Stimulated activated CD4-positive, alpha-beta T cell treated with anti-CD3 and anti-CD28 coated beads, Interleukin-4, amount 100 ng/mL, for 1 hour (primary cell): ENCODE data around the gene GPN1.
"Not testable (repeated sequence)": the region's sequence is repeated elsewhere in the genome, so short reads cannot be mapped to it uniquely, and the experiment has no call there.

ENCODE experiments used
- DNase-seq: peaks from one replicate; pipeline ENCODE4 v3.0.0-alpha.2; 2020

The GPN1 gene

DNA sequence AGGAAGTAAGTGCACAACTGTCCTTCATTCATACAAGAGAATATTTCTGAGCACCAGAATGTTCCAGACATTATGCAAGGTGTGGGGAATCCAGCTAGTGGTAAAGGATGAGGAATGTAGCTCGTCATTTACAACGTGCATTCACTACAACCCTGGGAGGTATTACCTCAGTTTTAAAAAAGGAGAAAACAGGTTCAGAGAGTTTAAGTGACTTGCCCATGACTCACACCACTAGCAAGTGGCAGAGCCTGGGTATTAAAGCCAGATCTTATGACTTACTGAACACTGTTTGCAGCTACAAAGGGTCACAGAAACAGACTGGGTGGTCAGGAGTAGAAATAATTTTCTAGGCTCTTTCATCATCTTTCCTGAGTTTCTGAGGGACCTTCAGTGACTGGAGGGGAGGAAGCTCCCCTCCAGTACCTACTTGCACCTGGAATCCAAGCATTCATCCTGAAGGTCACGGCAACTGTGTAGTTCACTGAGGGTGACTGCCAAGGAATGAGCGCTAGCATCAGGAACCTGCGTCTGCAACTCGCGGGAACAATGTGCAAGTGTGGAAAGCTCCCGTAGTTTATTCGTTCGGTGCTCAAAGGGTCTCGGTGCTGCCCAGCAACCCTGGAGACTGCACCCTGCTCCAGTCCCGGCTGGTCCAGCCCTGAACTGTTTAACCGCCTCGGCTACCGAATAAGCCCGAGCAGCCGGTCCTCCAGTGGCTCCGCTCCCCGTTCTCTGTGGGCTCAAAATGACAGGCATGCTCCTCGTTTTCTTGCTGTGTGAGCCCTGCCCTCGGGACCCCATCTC, 685 bp upstream of the GPN1 start:
- DNase-seq = no peak

DNA sequence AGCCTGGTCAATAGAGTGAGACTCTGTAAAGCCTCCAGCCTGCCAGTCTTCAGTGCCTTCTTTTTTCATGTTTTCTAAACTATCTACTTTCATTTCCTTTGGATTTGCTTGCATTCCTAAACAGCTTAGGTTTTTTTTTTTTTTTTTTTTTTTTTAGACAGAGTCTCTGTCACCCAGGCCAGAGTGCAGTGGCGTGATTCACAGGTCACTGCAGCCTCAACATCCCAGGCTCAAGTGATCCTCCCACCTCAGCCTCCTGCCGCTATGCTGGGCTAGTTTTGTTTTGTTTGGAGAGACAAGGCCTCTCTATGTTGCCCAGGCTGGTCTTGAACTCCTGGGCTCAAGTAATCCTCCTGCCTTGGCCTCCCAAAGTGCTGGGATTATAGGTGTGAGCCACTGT, 1.4 kb downstream of the GPN1 start:
- DNase-seq = not testable (repeated sequence)

DNA sequence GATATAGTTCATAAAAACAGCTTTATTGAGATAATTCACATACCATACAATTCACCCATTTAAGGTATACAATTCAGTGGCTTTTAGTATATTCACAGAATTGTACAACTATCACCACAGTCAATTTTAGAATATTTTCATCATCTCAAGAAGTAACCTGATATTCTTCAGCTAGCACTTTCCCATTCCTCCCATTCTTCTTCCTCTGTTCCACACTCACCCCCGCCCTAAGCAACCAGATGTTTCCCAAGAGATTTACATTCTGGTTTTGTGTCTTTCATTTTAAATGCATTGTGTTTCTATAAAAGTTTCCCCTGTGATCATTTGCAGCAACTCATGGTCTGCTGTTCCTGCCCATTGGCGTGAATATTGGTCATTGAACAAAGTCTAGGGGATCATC, 5.4 kb downstream of the GPN1 start:
- DNase-seq = no peak

DNA sequence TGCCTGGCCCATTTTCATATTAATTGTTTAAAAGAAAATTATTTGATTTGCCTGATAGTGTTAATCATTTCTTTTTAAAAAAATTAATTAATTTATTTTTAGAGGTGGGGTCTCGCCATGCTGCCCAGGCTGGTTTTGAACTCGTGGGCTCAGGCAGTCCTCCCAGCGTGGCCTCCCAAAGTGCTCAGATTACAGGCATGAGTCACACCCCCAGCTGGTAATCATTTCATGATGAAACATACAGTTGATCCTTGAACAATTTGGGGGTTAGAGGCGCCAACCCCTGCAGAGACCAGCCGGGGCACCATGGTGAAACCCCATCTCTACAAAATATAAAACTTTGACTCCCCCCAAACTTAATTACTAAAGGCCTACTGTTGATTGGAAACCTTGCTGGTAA, 7.9 kb downstream of the GPN1 start:
- DNase-seq = no peak

DNA sequence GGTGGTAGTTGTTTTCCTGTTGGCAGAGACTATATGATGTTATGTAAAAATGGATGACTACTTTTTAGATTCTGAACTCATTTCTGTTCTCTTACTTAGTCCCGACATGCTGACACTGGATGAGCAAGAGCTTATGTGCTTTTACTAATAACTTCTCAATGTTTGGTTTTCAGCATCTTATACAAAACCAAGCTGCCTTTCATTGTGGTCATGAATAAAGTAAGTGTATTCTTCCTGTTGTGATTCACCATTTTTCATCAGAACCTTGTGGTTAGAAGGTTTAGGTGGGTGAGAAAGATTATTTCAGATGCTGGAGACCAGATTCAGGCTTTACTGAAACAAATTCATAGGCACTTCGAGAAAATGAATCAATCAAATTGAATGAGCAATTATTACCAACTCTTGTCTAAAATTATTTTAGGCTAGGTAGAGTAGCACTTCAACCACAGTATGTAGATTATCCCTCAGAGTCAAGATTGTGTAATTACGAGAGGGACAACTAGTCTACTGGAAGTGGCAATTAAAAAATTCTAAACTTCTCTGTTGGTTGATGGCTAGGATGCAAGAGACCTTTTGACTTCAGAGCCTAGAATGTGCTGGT, 9.3 kb downstream of the GPN1 start:
- no peak for DNase-seq

DNA sequence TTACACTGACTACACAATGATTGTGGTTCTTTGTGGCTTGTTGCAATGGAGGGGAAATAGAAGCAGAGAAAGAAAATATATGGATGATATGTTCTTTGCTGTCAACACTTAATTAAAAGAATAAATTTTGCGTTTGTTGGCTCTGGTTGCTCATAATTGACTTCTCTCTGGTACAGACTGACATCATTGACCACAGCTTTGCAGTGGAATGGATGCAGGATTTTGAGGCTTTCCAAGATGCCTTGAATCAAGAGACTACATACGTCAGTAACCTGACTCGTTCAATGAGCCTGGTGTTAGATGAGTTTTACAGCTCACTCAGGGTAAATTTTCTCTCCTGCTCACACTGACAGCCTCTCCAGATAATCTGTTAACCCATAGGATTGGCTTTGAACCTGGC, 9.9 kb downstream of the GPN1 start:
- no peak for DNase-seq

DNA sequence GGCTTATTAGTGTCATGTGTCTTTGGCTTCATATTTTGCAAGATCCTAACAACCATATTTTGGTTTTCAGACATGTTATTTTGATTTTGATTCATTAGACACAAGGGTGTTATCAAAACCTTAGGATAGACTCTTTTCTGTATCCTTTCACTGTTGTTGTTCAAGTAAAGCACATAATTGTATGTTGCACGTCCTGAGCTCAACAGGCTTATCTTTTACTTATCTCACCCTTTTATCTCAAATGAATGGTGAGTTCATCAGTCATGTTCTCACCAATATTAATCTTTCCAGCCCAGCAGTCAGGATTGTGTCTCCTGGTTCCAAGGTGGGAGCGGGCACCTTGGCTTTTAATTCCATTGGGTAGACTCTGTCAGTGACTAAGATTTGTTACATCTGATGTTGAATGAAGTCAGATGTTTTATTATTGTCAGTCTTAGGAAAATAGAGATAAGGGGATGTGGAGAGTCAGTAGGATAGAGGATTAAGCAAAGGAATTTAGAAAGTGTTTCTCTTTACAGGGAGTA, 11.9 kb downstream of the GPN1 start:
- DNase-seq = no peak

DNA sequence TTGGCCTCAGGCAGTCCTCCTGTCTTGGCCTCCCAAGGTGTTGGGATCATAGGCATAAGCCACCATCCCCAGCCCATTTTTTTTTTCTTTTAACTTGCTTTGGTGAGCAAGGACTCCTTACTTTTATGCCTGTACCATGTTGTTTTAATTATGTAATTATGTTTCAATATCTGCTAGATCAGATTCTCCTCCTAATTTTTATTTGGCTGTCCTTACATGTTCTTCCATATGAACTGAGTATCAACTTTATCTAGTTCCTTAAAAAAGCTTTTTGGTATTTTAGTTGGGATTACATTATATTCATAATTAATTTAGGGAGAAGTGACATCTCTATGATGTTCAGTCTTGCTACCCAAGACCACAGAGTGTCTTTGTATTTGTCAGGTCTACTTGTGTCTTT, 16.3 kb downstream of the GPN1 start:
- no peak for DNase-seq

DNA sequence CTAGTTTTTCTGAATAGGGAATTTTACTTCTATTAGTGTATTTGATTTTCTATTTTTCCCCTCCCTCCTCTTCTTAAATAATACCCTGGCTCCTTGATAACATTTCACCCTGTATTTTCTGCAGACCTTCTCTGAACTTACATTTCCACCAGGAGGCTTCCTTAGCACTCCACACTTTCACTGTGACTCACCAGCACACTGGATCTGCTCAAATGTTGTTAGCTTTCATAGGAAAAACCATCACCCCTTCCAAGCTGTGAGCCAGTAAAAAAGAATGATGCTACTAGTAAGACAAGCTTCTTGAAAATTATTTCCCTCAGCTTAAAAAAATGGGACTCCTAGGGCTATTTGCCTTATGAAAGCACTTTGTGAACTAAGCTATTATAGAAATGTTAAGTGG, 18.4 kb downstream of the GPN1 start:
- DNase-seq = no peak

DNA sequence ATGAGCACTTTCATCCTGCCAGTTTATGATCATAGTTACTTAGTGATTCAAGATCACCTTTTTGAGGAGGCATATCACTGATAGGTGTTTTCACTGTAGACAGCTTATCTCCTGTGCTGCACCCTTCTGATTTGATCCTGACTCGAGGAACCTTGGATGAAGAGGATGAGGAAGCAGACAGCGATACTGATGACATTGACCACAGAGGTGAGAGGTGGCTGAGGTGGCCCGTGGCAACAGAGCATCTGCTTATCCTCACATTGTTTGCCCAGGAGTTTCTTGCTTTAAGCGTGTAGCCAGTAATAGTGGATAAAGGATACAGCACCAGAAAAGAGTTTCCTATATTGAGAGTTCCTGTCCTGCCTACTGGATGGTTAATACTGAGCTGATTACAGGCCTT, 18.9 kb downstream of the GPN1 start:
- DNase-seq = no peak

DNA sequence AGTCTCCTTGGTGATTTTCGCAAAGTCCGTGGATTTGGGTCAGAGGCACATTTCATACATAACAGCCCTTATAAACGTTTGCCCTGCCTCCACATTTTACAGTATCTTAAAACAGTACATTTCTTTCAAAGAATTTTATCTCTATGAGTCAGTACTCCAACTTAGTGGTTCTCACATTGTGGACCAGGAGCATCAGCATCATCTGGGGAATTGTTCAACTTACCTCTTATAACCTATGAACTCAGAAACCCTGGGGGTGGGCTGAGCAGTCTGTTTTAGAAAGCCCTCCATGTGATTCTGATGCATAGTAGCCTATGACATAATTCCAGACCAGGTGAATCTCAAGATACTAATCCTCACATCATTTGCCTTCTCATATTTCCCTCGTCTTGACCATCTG, 22.2 kb downstream of the GPN1 start:
- DNase-seq = no peak

DNA sequence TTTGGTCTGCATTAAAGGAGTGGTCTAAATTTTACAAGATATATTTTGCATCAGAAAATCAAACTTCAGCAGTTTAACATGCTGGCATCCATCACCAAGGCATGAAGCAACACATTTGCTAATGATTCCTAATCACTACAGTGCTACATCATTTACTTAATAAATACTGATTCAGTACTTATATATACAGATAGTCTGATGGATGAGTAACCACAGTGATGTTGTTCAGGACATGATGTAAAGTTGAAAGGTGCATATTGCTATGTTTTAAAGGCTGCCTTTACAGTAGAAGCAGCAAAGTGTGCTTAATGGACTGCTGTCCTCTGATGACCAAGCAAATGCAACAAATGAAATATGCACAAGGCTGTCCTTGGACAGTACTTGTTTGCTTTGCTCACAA, 23.5 kb downstream of the GPN1 start:
- no peak for DNase-seq

DNA sequence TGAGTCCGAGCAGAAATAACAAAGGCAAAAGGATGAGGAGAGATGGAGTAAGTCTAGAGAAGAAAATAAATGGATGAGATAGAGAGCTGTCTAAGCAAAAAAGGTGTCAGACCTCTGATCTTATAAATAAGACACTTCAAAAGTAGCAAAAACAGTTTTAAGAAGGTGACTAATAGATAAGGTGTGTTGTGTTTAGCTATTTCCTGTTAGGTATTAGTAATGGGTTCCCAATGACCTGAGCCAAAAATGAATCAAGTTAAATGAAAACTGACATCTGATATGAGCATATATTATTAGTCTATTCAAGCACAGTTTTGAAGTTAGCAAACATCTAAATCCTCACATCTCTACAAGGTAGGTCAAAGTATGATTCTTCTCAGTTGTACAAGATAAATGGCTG, 23.9 kb downstream of the GPN1 start:
- no peak for DNase-seq

DNA sequence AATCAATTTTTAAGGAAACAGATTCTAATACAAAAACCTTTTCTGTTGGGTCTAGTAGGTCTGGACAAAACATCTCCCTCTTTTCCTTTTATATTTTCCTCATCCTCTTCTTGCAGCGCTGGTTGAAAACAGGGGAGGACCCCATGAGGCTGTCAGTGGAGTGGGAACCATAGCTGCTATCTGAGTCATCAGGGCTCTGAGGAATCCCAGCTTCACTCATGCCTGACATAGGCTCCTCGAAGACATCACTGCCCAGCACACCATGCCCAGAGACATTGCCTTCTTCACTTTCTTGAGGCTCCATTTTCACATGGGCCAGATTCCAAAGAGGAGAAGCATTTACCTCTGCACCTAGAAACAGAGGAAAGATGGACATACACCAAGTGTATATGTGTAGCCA, 24.5 kb downstream of the GPN1 start:
- DNase-seq = no peak

DNA sequence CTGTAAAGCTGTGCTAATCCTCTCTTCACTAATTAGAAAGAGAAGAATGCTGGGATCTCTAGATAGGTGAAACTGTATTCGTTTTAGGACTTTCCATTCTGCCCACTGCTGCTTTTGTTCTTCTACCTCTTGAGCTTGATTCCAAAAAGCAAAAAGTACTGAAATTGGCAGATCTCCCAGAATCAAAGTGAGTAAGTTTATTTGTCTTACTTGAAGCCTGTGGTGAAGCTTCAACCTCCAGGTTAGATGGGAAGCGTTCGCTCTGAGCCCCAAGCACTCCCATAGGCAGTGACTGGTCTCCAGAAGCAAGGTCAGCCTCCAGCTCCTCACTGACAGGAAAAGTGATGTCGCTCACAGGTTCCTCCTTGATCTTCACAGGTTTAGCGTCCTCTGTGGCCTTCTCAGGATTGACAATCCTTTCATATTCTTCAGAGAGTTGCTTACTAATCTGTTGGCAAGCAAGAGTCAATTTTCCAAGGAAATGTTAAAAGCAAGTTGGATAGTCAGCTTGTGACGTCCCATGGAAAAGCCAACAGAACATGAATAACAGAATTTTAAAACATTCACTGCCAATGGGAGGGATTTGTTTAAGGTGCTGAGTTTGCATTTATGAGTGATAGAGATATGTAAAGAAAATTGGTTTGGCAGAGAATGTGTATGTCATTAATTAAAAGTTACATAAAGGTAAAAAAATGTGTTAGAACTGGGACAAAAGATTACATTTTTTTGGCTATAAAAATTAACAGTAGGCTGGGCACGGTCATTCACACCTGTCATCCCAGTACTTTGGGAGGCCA, 26.5 kb downstream of the GPN1 start:
- DNase-seq = no peak

DNA sequence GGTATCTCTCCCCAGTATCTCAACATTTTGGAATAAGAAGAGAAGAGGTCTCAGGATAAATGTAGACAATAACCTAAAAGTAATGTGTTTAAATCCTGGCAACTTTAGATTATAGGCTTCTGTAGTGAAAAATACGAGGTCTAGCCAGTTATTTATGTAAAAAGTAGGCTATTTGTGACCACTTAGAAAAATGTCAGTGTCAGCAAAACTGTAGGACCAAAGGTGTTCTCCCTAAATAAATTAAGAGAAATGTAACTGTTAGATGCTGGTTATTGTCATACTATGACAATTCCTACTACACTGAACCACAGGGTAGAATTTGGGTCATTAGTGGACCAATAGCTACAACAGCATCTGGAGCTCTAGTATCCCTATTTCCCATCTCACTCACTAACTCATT, 32.5 kb downstream of the GPN1 start:
- DNase-seq = no peak

DNA sequence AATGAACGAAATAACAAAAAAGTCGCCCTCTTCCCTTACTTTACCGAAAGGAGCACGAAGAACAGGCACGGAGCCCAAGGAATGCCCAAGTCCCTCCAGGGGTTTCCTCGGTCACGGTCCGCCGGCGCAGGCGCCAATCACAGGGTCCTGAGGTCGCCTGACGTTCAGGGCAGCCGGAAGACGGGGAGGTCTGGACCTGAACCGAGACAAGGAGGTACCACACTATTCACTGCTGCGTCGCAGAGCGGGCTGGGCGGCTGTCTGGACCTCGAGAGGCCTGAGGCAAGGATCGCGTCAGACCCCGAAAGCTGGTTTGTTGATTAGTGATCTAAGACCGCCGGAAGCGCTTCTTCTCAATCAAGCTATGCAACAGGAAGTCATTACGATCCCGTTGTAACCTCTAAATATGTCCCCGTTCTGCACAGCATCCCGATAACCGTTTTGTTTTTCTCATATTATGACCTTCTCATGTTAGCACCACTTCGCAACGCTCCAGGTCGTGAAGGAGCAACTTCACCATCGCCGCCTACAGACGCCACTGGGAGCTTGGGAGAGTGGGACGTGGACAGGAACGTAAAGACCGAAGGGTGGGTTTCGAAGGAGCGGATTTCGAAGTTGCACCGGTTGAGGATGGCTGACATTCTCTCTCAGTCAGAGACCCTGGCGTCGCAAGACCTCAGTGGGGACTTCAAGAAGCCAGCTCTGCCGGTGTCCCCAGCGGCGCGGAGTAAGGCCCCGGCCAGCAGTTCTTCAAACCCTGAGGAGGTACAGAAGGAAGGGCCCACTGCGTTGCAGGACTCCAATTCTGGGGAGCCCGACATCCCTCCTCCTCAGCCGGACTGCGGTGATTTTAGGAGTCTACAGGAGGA, 34.7 kb downstream of the GPN1 start, which contains the start of the genes SLC4A1AP and SUPT7L:
SLC4A1AP (plus strand) TSS at position 605 of the 869 bp plus-strand sequence; CDS start at position 631, 26 bp downstream.
SUPT7L (minus strand) TSS at position 330 of the 869 bp plus-strand sequence. CDS start 1,422 bp downstream, outside the sequence.
- DNase-seq = peak; percentile 67

DNA sequence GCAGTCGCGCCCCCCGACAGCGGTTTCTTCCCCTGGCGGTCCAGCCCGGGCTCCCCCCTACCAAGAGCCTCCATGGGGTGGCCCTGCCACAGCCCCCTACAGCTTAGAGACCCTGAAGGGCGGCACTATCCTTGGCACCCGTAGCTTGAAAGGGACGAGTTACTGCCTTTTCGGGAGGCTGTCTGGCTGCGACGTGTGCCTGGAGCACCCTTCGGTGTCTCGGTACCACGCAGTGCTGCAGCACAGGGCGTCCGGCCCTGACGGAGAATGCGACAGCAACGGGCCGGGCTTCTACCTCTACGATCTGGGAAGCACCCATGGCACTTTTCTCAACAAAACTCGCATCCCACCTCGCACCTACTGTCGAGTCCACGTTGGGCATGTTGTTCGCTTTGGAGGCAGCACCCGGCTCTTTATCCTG, 35.3 kb downstream of the GPN1 start:
- no peak for DNase-seq

DNA sequence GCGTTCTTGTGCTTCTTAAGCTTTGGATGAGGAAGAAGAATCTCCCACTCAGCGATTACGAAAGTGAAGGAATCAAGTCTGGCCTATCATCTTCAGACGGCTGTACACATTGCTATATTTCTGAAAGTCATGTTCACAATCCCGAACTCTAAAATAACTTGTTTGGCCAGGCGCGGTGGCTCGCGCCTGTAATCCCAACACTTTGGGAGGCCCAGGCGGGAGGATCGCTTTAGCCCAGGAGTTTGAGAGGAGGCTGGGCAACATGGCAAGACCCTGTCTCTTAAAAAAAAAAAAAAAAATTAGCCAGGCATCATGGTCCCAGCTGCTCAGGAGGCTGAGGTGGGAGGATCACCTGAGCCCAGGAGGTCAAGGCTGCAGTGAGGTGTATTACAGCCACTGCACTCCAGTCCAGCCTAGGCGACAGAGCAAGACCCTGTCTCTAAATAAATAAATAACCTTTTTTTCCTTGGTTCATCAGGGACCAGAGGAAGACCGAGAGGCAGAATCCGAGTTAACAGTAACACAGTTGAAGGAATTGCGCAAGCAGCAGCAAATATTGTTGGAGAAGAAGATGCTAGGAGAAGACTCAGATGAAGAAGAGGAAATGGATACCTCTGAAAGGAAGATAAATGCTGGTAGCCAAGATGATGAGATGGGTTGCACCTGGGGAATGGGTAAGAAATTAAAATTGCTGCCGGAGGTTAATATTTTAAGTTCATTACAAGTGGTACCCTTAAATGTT, 35.9 kb downstream of the GPN1 start:
- DNase-seq = no peak

DNA sequence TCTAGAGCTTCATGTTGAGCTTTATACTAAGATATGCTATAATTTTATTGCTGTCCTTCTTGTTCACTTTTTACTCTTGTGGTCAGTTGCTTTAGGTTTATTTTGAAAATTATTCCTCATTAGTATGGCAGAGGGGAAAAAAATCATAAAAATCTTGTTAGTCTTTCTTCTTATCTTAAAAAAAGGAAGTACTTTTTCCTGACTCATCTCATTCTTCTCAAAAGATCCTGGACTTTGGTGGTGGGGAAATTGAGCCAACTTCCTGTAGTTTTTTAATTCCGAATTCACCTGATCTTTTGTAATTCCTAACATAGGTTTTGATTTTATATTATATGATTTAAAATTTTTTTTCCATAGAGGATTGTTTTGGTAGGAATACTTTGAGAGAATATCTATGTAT, 38.6 kb downstream of the GPN1 start:
- no peak for DNase-seq

DNA sequence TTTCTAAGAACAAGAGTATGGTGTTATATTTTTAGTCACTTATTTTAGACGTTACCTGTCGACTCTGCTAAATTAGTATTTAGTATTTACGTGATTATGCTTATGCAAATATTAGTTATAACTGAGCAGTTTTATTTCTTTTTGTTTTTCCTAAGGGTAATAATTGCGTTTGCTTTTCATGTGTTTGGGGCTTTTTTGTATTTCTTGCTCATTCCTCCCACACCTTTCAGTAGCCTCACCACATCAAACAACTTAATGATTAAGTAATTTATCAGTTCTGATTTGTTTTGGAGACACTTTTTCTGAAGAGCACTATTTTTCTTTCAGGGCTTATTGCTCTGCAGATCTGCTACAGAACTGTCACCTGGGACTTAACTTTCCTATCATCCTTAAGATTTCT, 42.4 kb downstream of the GPN1 start:
- no peak for DNase-seq
